Adrenal gland (tissue), 12 donors: ENCODE measurements around the gene IQCM. TPM values are rescaled to one million over a fixed set of nuclear protein-coding genes. Genes with fewer than 3 reads are reported as not detected.

ENCODE experiments used
- DNase-seq, 7 donors: peaks; one replicate each; pipeline ENCODE4 v3.0.0-alpha.2; 2019 to 2020
- H3K27ac ChIP-seq, 5 donors: fragments of 200-600 bp; sonication (generic) in 4 of 5; 1 replicate in 3 of 5; 2 replicates in 2 of 5; pipeline versions ENCODE4 v1.5.1 to v1.8.0; 2016 to 2020; ENCODE audit warnings: mild to moderate bottlenecking in 1 of 5
- H3K27me3 ChIP-seq: fragments of 200-600 bp; 2 replicates; pipeline ENCODE4 v1.8.0; 2021
- H3K36me3 ChIP-seq, 2 donors: fragments of 200-600 bp; replicated peaks in 1 of 2; 1 replicate in 1 of 2; 2 replicates in 1 of 2; pipeline versions ENCODE4 v1.5.1 to v1.8.0; 2018 to 2022
- H3K4me1 ChIP-seq, 2 donors: fragments of 200-600 bp; replicated peaks in 1 of 2; 1 replicate in 1 of 2; 2 replicates in 1 of 2; pipeline versions ENCODE4 v1.5.1 to v1.8.0; 2018 to 2021
- H3K4me3 ChIP-seq, 4 donors: fragments of 200-600 bp; sonication (generic) in 3 of 4; one replicate each; pipeline ENCODE4 v1.5.1; 2016 to 2018
- H3K9me3 ChIP-seq, 3 donors: fragments of 200-600 bp; sonication (generic) in 1 of 3; replicated peaks in 1 of 3; 1 replicate in 2 of 3; 2 replicates in 1 of 3; pipeline versions ENCODE4 v1.5.1 to v1.8.0; 2016 to 2021
- POLR2A ChIP-seq, 2 donors: fragments of 450-650 bp; IDR thresholded peaks; one replicate each; pipeline ENCODE4 v1.6.1; 2017; ENCODE audit warnings: antibody characterized with exemption in 2 of 2, mild to moderate bottlenecking in 2 of 2, moderate library complexity in 1 of 2
- WGBS, 4 donors: extraction: QIAGEN DNeasy Blood & Tissue Kit in 2 of 4; methylation state at CpG; one replicate each; pipeline versions ENCODE4 v1.1.5 to v1.1.7; 2013 to 2017; 5-methylcytosine and 5-hydroxymethylcytosine counted together
- intact Hi-C, 2 donors: fragments of 100-400 bp; cut with DNase I; formaldehyde crosslinking; loops; one replicate each; pipeline versions ENCODE4 v1.14.1 to v1.15.0; 2022 to 2023
- polyA plus RNA-seq, 3 donors: library from polyadenylated mRNA; stranded (reverse); fragments of 200-250 nt in 2 of 3; fragments of 350-450 nt in 1 of 3; fragmentation: Illumina TruSeq in 1 of 3; extraction: RNeasy Lipid Tissue Mini Kit (QIAGEN cat#74804) in 1 of 3; gene quantifications; one replicate each; pipeline ENCODE4 v1.2.3, GENCODE V29; 2013 to 2014
- total RNA-seq, 9 donors: library from RNA; depleted of rRNA in 4 of 9; stranded (reverse); fragments of >200 nt in 4 of 9; fragments of 120-200 nt in 1 of 9; fragmentation: NEBNext Ultra II Directional in 1 of 9; extraction: Animal tissue kit (Norgen Biotek cat#: 25700) in 1 of 9; gene quantifications; one replicate each; pipeline versions ENCODE4 v1.1.0 to v1.2.4, GENCODE V29; 2013 to 2023
- TF ChIP-seq, protein P1 (sequence below), 6 experiments: fragments of 450-650 bp in 4 of 6; fragments of 200-600 bp in 2 of 6; sonication (generic) in 1 of 6; IDR thresholded peaks; 1 replicate in 5 of 6; 2 replicates in 1 of 6; pipeline versions ENCODE4 v1.5.1 to v1.8.0; 2016 to 2021; ENCODE audit warnings: antibody characterized with exemption in 6 of 6, mild to moderate bottlenecking in 2 of 6, moderate library complexity in 1 of 6
- donor health status: healthy with polysubstance abuse.
- donor health status: Bipolar disorder and iron deficiency.
- donor health status: DM: yes; HTN: yes; CAD: no.
- donor health status: DM: no; HTN: no; CAD: no.
- donor health status: DM: no; HTN: no; CAD: no.
- donor health status: DM: yes; HTN: yes; CAD: no.

IQCM gene
- total and polyA plus RNA-seq, 12 donors, result not detected

DNA sequence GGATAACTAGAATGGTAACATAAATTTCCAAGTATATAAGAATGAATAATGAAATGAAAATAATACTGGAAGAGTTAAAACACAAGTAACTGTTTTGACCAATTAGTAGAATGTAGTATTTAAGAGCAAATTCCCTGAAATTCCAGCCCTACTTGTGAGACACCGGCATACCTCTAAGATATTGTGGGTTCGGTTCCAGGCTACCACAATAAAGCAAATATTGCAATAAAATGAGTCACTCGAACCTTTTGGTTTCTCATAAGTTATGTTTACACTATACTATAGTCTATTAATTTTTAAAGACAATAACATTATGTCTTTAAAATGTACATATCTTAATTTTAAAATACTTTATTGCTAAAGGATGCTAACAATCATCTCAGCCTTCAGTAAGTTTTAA lies 15.2 kb upstream of the IQCM start:
- TF ChIP-seq POLR2A (IDR thresholded peaks at IDR 0.05), result no peak
- TF ChIP-seq, protein P1, sequence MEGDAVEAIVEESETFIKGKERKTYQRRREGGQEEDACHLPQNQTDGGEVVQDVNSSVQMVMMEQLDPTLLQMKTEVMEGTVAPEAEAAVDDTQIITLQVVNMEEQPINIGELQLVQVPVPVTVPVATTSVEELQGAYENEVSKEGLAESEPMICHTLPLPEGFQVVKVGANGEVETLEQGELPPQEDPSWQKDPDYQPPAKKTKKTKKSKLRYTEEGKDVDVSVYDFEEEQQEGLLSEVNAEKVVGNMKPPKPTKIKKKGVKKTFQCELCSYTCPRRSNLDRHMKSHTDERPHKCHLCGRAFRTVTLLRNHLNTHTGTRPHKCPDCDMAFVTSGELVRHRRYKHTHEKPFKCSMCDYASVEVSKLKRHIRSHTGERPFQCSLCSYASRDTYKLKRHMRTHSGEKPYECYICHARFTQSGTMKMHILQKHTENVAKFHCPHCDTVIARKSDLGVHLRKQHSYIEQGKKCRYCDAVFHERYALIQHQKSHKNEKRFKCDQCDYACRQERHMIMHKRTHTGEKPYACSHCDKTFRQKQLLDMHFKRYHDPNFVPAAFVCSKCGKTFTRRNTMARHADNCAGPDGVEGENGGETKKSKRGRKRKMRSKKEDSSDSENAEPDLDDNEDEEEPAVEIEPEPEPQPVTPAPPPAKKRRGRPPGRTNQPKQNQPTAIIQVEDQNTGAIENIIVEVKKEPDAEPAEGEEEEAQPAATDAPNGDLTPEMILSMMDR (IDR thresholded peaks at IDR 0.05), result no peak
- Histone ChIP-seq H3K9me3 (no peaks in the 10 kb centered on the region), H3K4me1 (no peaks in the 10 kb centered on the region), H3K4me3 (no peak overlapping the region), H3K36me3 (no peaks in the 10 kb centered on the region), H3K27me3 (no peaks in the 10 kb centered on the region), H3K27ac (no peak overlapping the region)
- DNase-seq, result no peak
- WGBS, 4 donors, result 73 to 89% (median 78%) methylated on average over 3 of the region's 3 CpGs
- intact Hi-C loops, result no loop called here

- Histone ChIP-seq H3K27me3 (no peaks in the 10 kb centered on the region), H3K9me3 (no peaks in the 10 kb centered on the region), H3K36me3 (no peaks in the 10 kb centered on the region), H3K27ac (no peak overlapping the region), H3K4me3 (no peak overlapping the region), H3K4me1 (no peaks in the 10 kb centered on the region)
- WGBS, 4 donors, result 77 to 93% (median 84%) methylated on average over 2 of the region's 2 CpGs
- intact Hi-C loops, result no loop called here
- DNase-seq, result no peak
- TF ChIP-seq POLR2A (IDR thresholded peaks at IDR 0.05), result no peak
- TF ChIP-seq, protein P1 (IDR thresholded peaks at IDR 0.05), result no peak
These were observed 9.7 kb upstream of the IQCM start for GRCh38 chr4:149825336-149825735.

GRCh38 chr4:149823769-149824221 lies 8.2 kb upstream of the IQCM start:
- Histone ChIP-seq H3K27me3 (no peaks in the 10 kb centered on the region), H3K36me3 (no peaks in the 10 kb centered on the region), H3K4me1 (no peaks in the 10 kb centered on the region), H3K4me3 (no peak overlapping the region), H3K27ac (no peak overlapping the region), H3K9me3 (no peaks in the 10 kb centered on the region)
- intact Hi-C loops, result no loop called here
- TF ChIP-seq POLR2A (IDR thresholded peaks at IDR 0.05), result no peak
- TF ChIP-seq, protein P1 (IDR thresholded peaks at IDR 0.05), result no peak
- DNase-seq, result no peak
- WGBS, 4 donors, result 39 to 51% (median 42%) methylated on average over 4 of the region's 4 CpGs

DNA sequence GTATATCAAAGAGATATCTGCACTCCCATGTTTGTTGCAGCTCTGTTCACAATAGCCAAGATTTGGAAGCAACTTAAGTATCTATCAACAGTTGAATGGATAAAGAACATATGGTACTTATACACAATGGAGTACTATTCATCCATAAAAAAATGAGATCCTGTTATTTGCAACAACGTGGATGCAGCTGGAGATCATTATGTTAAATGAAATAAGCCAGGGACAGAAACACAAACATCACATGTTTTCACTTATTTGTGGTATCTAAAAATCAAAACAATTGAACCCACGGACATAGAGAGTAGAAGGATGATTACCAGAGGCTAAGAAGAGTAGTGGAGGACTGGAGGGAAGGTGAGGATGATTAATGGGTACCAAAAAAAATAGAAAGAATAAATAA lies 14.2 kb downstream of the IQCM start:
- TF ChIP-seq, protein P1 (IDR thresholded peaks at IDR 0.05), result no peak
- TF ChIP-seq POLR2A (IDR thresholded peaks at IDR 0.05), result no peak
- Histone ChIP-seq H3K27me3 (no peaks in the 10 kb centered on the region), H3K4me1 (no peaks in the 10 kb centered on the region), H3K4me3 (no peak overlapping the region), H3K9me3 (no peaks in the 10 kb centered on the region), H3K36me3 (no peaks in the 10 kb centered on the region), H3K27ac (no peak overlapping the region)
- intact Hi-C loops, result no loop called here
- 35 to 43% (median 38%) methylated on average over 2 of the region's 2 CpGs for WGBS, 4 donors
- DNase-seq, result no peak
